Choroid plexus epithelial cell (primary cell): ENCODE measurements around the gene RNF157.
"Not testable (repeated sequence)": the region's sequence is repeated elsewhere in the genome, so short reads cannot be mapped to it uniquely, and the experiment has no call there.

Experiments
- DNase-seq: peaks from one replicate; pipeline ENCODE4 v3.0.0-alpha.2; 2010; ENCODE audit warnings: low read depth
- H3K4me3 ChIP-seq: 2 replicates; pipeline ENCODE4 v1.5.1; 2011; ENCODE audit warnings: low read depth, mild to moderate bottlenecking, control low read depth, low read length, moderate library complexity
- TF ChIP-seq, protein P1 (sequence below): conservative IDR thresholded peaks from 2 replicates; pipeline ENCODE4 v1.5.1; 2011; ENCODE audit warnings: low read depth, mild to moderate bottlenecking, control low read depth, inconsistent platforms, low read length, moderate library complexity

Gene RNF157

DNA sequence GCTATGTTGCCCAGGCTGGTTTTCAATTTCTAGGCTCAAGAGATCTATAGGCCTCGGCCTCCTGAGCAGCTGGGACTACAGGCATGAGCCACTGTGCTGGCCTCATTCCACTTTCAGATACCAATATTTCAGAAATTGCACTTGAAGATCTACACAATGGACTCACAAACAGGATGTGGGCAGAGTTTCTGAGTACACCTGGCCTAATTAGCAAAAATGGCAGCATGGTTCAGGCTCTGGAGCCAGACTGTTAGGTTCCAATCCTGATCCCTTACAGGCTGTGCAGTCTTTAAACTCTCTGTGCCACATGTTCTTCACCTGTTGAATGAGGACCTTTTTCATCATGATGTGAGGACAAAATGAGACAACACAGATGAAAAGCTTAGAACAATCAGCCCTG lies 32.2 kb downstream of the RNF157 start:
- DNase-seq = no peak
- no peak overlapping the region for H3K4me3 ChIP-seq
- TF ChIP-seq, protein P1, sequence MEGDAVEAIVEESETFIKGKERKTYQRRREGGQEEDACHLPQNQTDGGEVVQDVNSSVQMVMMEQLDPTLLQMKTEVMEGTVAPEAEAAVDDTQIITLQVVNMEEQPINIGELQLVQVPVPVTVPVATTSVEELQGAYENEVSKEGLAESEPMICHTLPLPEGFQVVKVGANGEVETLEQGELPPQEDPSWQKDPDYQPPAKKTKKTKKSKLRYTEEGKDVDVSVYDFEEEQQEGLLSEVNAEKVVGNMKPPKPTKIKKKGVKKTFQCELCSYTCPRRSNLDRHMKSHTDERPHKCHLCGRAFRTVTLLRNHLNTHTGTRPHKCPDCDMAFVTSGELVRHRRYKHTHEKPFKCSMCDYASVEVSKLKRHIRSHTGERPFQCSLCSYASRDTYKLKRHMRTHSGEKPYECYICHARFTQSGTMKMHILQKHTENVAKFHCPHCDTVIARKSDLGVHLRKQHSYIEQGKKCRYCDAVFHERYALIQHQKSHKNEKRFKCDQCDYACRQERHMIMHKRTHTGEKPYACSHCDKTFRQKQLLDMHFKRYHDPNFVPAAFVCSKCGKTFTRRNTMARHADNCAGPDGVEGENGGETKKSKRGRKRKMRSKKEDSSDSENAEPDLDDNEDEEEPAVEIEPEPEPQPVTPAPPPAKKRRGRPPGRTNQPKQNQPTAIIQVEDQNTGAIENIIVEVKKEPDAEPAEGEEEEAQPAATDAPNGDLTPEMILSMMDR = no peak

DNA sequence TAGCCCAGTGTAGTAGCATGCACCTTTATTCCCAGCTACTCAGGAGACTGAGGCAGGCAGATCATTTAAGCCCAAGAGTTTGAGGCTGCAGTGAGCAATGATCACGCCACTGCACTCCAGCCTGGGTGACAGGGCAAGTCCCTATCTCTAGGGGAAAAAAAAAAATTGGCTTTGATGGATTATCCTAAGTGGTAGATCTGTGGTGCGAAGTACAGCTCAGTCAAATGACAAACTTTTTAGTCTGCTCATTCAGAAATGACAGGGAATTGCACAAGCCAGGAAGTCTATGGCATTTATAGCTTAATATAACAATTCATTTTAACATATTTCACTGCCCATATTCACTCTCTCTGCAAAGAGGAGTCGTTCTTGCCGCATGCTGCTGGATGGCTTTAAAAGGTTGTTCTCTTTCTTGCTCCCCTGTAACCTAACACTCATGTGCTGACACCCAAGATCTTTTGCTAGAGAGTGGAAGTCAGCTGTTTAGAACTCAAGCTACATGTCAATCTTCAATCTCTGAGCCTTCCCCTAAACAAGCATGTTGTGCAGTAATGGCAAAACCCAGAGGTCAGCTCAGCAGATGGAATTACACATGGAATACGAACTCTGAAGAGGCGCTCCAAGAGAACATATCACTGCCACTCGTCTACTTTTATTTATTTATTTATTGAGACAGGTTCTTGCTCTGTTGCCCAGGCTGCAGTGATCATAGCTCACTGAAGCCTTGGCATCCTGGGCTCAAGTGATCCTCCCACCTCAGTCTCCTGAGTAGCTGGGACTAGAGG lies 32.8 kb downstream of the RNF157 start:
- H3K4me3 ChIP-seq = no peak overlapping the region
- peak; percentile 12 for DNase-seq
- TF ChIP-seq, protein P1 = no peak

DNA sequence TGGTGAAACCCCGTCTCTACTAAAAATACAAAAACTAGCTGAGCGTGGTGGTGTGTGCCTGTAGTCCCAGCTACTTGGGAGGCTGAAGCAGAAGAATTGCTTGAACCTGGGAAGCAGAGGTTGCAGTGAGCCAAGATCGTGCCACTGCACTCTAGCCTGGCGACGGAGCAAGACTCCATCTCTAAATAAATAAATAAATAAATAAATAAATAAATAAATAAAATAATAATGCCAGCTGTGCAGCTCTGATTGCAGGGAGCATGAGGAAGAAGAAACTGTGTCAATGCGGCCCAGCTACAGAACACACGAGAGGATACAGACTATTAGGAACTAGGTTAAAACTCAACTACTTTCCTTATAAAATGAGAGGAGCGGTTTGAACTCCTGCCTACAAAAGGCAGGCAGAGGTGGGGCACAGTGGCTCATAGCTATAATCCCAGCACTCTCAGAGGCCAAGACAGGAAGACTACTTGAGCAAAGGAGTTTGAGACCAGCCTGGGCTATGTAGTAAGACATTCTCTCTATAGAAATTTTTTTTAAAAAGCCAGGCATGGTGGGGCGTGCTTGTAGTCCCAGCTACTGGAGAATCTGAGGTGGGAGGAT lies 34.6 kb downstream of the RNF157 start:
- H3K4me3 ChIP-seq, DNase-seq: not testable (repeated sequence)

DNA sequence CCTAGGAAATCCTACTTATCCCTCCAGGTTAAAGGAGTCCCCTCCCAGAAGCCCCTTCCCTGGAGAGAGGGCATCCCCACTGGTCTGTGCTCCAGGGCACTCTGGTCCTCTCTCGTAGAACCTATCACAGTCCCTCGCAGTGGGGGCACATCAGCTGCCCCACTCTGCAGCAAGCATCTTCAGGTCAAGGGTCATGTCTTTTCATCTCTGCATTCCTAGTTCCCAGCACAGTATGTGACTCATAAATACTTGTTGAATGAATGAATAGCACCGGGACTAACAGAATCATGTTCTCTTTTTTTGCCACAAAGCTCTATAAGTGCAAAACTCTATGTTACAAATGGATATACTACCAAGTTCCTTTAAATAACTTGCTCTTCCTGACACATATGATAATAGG lies 36.0 kb downstream of the RNF157 start:
- H3K4me3 ChIP-seq = no peak overlapping the region
- DNase-seq = peak; percentile 83
- TF ChIP-seq, protein P1 = no peak

DNA sequence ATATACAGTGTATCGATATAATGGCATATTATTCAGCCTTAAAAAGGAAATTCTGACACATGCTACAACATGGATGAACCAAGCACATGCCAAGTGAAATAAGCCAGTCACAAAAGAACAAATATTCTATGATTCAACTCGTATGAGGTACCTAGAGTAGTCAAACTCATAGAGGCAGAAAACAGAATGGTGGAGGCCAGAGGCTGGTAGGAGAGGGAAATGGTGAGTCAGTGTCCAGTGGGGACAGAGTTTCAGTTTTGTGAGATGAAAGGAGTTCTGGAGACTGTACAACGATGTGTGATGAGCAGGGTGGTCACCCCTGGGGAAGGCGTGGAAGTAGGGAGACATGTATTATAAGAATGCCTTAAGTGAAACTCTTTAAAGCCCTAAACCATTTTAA lies 39.9 kb downstream of the RNF157 start:
- TF ChIP-seq, protein P1 = no peak
- no peak overlapping the region for H3K4me3 ChIP-seq
- no peak for DNase-seq

DNA sequence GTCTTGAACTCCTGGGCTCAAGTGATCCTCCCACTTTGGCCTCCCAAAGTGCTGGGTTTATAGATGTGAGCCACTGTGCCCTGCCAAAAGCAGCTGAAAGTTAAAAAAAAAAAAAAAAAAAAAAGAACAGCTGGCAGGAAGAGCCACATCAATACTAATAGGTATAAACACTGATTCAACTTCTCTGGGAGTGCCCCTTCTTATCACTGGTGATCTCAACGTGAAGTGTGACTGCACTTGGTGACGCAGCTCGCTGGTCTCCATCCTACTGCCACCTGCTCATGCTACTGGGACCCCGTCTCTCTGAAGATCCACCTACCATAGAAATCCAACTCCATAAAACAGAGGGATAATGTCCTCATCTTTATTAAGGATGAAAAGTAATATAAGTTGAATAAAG lies 40.8 kb downstream of the RNF157 start:
- TF ChIP-seq, protein P1 = no peak
- no peak overlapping the region for H3K4me3 ChIP-seq
- no peak for DNase-seq

DNA sequence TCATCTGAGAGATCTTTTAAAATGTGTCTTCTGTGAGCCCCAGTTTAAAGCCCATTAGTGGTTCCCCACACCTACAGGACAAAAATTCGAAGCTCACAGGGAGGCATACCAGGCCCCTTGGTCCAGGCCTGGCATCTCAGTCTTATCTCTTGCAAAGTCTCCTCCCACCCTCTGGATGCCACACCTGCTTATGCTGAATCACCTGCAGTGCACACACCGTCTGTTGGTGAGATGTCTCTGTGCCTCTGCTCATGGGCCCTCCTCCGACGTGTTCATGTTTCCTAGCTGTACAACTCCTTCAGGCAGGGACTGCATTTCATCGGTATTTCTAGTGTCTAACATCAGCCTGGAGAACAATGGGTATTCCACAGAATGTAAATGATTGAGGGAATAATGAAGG lies 41.6 kb downstream of the RNF157 start:
- H3K4me3 ChIP-seq = no peak overlapping the region
- DNase-seq = no peak
- TF ChIP-seq, protein P1 = no peak
